Measurements from ENCODE around the gene IFFO2.

- no peak for TF ChIP-seq SP1 (IDR thresholded peaks at IDR 0.05)
- no peak for TF ChIP-seq SP1 (CRISPR knock-in tag; IDR thresholded peaks at IDR 0.05)
- no peak for TF ChIP-seq RFXAP (CRISPR knock-in tag; IDR thresholded peaks at IDR 0.05; ENCODE audit: borderline replicate concordance)
- no peak for TF ChIP-seq EZH2 (conservative IDR thresholded peaks at IDR 0.05; ENCODE audit: low read depth, low read length)
- TF ChIP-seq FOXP1 (IDR thresholded peaks at IDR 0.05): no peak
- TF ChIP-seq FOXP1 (CRISPR knock-in tag; IDR thresholded peaks at IDR 0.05): no peak
- TF ChIP-seq TEAD2 (CRISPR knock-in tag; IDR thresholded peaks at IDR 0.05): no peak
- no peak for TF ChIP-seq ZNF780A (CRISPR knock-in tag; IDR thresholded peaks at IDR 0.05)
- no peak for TF ChIP-seq NFE2 (CRISPR knock-in tag; IDR thresholded peaks at IDR 0.05)
- TF ChIP-seq FOXO1 (CRISPR knock-in tag; IDR thresholded peaks at IDR 0.05): no peak
- no peak for TF ChIP-seq SIN3A (IDR thresholded peaks at IDR 0.05; ENCODE audit: borderline replicate concordance, low read depth, low read length)
- no peak for TF ChIP-seq ELK4 (CRISPR knock-in tag; IDR thresholded peaks at IDR 0.05; ENCODE audit: borderline replicate concordance)
- no peak for TF ChIP-seq ZNF670 (CRISPR knock-in tag; IDR thresholded peaks at IDR 0.05; ENCODE audit: borderline replicate concordance)
- no peak for TF ChIP-seq KDM1A (CRISPR knock-in tag; IDR thresholded peaks at IDR 0.05)
Measured at GRCh38 chr1:18876210-18876609, 80.3 kb downstream of the IFFO2 start.
